Measurements from ENCODE around the gene PLEKHG7. TPM values are rescaled to one million over a fixed set of nuclear protein-coding genes. Genes with fewer than 3 reads are reported as not detected.

Gene PLEKHG7
- total and polyA plus RNA-seq, 10 of the 15 experiments (the other 5 are each of a cell fraction or from before 2014, with no cell fraction given), result 0.16 to 1.3 (median 0.65) TPM; not detected in 1

GRCh38 chr12:92690601-92691000, 12.2 kb upstream of the PLEKHG7 start (continued):
- TF ChIP-seq ETV6 (conservative IDR thresholded peaks at IDR 0.05 in 1 of 2, IDR thresholded peaks at IDR 0.05 in 1 of 2; ENCODE audit: borderline replicate concordance in 1 of 2, low read depth in 1 of 2) (no peak), ESRRA (IDR thresholded peaks at IDR 0.05; ENCODE audit: low read length) (no peak), RAD21 (IDR thresholded peaks at IDR 0.05; ENCODE audit: insufficient read depth, low read depth, low read length) (no peak), POLR2AphosphoS2 (IDR thresholded peaks at IDR 0.05; ENCODE audit: low read depth, low read length) (no peak), ZBTB33 (IDR thresholded peaks at IDR 0.05) (no peak), NRF1 (conservative IDR thresholded peaks at IDR 0.05; ENCODE audit: low read depth, low read length) (no peak)

- Histone ChIP-seq H3K27ac (ENCODE audit: control insufficient read depth, insufficient read depth) (no peak overlapping the region), H3K4me3 (no peak overlapping the region), H3K79me2 (ENCODE audit: control insufficient read depth, insufficient read depth, low read length) (no peaks in the 10 kb centered on the region), H3K9me3 (replicated peaks; ENCODE audit: control insufficient read depth, insufficient read depth, low read length) (peaks cover 3% of the 10 kb centered on the region; the same call in 2 of the 3 replicates), H4K20me1 (ENCODE audit: control insufficient read depth, insufficient read depth) (no peaks in the 10 kb centered on the region), H3K4me2 (ENCODE audit: control insufficient read depth, insufficient read depth) (no peak overlapping the region), H3K36me3 (ENCODE audit: control insufficient read depth in 2 of 2, insufficient read depth in 2 of 2, low read length in 1 of 2) (no peaks in the 10 kb centered on the region), H2AFZ (ENCODE audit: control insufficient read depth, low read depth, low read length) (no peak overlapping the region), H3K9ac (ENCODE audit: control insufficient read depth, insufficient read depth, low read length) (no peak overlapping the region), H3K4me1 (ENCODE audit: control insufficient read depth, insufficient read depth, low read length) (no peaks in the 10 kb centered on the region), H3K27me3 (replicated peaks in 1 of 2; ENCODE audit: control insufficient read depth in 2 of 2, insufficient read depth in 2 of 2, low read length in 1 of 2) (no peaks in the 10 kb centered on the region)
- DNase-seq (ENCODE audit: low read depth, low spot score) (no peak), FAIRE-seq (no peak), ATAC-seq (no peak)
- WGBS (ENCODE audit: insufficient coverage, insufficient replicate concordance, low lambda C conversion rate, missing lambda C conversion rate), result 74% methylated on average over 5 of the region's 5 CpGs
- no TSS peak for BruUV-seq (replicated peaks)
- RAD21 ChIA-PET (ENCODE audit: unreplicated experiment), result no interaction called here
- CTCF ChIA-PET, result no interaction called here
- intact Hi-C loops (cut with micrococcal nuclease; ENCODE audit: unreplicated experiment) (no loop called here), in situ Hi-C loops (cut with MboI) (no loop called here)
- POLR2A ChIA-PET, result no interaction called here
- SMC1A ChIA-PET (ENCODE audit: uncharacterized antibody, unreplicated experiment), result no interaction called here
- TF ChIP-seq FOXK2 (IDR thresholded peaks at IDR 0.05) (no peak), MYB (IDR thresholded peaks at IDR 0.05; ENCODE audit: borderline replicate concordance, low read depth, low read length) (no peak), ZNF207 (IDR thresholded peaks at IDR 0.05; ENCODE audit: borderline replicate concordance) (no peak), ELK1 (IDR thresholded peaks at IDR 0.05; ENCODE audit: low read depth, low read length) (no peak), MTA3 (IDR thresholded peaks at IDR 0.05; ENCODE audit: borderline replicate concordance, low read length) (no peak), GABPA (IDR thresholded peaks at IDR 0.05; ENCODE audit: low read depth) (no peak), RUNX3 (IDR thresholded peaks at IDR 0.05; ENCODE audit: low read length) (no peak), PAX8 (IDR thresholded peaks at IDR 0.05) (no peak), E2F4 (IDR thresholded peaks at IDR 0.05; ENCODE audit: low read depth, low read length) (no peak), ZNF687 (IDR thresholded peaks at IDR 0.05) (no peak)
Observed at GRCh38 chr12:92695056-92695455, 7.7 kb upstream of the PLEKHG7 start.
